Measurements from ENCODE around the gene LAMA2. TPM values are rescaled to one million over a fixed set of nuclear protein-coding genes. Genes with fewer than 3 reads are reported as not detected.

LAMA2 gene
- total RNA-seq, 1 experiment from 2014 or later = 9.7 TPM

DNA sequence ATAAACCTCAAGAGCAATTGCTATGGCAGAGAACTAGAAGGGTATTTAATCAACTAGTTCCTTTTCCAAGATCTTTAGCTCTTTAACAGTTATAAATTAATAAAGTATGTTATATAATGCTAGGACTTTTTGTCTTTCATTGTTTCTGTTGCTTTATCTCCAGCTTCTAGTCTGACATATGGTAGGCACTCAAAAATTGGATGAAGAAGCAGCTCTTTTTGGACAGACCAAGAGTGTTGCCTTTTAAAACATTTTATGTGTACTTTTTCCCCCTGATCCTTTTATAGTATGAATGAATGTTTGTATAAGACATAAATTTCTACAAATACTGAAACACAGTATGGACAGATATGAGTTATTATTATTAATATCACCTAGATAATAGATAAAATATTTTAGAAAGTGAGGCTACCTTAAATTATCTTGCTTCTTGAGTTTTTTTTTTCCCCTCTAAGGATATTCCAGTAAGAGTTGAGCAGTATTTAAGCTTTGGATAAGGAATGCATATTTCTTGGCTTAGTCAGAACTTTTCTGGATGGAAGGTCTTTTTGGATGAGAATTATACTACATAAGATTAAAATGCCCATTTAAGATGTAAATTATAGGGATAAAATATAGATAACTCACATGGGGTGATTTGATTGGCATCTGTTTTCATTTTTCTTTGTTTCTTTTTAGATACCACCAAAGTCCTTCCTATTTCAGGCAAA, 16.6 kb downstream of the LAMA2 start:
- DNase-seq (ENCODE audit: low spot score) = no peak

DNA sequence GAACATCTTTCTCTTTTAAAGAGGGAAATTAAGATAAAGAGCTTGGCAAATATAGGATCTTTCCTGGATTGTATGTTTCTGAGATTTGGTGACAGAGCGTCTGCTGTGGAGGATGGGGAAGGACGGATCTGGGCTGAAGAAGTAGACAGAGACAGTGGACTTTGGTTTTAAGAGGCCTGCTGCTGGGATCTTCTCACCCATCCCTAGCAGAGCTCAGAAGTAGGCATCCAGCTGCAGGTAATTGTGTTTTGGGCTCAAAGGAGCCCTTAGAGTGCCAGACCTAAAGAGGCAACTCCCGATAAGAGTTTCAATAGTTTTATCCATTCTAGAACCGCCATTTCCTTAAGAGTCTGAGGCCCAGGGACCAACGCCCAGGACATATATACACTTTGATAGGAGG, 20.8 kb downstream of the LAMA2 start:
- DNase-seq (ENCODE audit: low spot score) = no peak

DNA sequence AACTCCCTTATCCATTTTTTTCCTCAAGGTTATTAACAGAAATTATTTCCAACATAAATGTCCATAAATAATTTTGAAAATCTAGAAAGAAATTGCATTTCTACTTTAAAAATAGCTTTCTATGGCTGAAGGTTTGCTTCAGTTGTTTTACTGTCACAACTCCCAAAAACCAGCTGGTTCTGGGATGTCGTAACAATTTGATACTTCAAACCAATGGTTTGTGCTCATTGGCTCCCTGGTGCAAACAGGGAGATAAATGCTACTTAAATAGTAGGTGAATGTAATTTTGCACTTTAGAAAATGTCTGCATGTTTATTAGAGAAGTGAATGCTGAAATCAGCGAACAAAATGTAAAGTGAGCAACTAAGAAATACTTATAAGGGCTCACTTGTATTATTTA, 31.1 kb downstream of the LAMA2 start:
- no peak for DNase-seq (ENCODE audit: low spot score)

DNA sequence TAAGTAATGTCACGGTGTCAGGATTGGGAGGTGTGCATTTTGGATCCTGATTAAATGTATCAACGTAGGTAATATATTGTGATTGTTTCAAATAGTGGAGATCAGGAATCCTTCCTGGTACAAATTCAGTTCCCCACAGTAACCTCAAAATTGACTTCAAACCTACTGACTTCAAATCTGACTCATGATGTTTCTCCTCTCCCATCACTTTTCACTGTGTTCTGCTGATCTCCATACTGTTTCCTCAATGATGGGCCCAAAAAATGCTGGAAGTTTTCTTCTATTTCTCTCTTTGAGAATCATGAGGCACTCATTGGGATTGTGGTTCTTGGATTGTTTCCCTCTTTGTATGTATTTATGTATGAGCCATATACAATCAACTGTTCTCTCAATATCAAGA, 35.9 kb downstream of the LAMA2 start:
- no peak for DNase-seq (ENCODE audit: low spot score)

DNA sequence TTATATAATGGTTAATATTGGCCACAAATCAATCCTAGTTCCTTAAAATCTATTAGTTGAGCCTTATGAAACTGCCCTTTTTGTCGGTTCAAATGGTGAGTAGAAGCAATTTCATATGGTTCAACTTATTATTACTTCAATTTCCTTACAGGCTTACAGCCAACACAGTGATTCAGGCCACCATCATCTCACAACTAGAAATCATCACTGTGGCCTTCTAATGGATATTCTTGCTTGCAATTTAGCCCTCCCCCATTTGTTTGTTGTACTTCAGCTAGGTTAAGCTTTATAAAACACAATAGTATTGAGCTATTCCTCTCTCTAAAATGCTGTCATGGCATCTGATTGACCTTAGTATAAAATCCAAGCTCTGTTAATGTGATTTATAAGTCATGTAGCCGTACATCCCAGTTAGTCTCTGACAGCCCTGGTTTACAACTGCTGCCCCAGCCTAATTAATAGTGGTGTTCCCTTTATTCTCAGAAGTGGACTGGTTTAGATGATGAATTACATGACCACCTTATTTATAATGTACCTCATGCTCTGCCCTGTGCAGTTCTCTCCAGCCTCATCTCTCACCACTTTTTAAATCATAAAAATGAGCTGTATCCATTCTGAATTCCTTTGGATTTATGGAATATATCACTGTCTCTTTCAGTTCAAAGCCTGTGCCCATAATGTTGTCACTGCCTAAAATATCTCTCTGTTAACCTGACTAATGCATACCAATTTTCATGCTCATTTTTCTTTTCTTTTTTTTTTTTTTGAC, 36.7 kb downstream of the LAMA2 start:
- no peak for DNase-seq (ENCODE audit: low spot score)

DNA sequence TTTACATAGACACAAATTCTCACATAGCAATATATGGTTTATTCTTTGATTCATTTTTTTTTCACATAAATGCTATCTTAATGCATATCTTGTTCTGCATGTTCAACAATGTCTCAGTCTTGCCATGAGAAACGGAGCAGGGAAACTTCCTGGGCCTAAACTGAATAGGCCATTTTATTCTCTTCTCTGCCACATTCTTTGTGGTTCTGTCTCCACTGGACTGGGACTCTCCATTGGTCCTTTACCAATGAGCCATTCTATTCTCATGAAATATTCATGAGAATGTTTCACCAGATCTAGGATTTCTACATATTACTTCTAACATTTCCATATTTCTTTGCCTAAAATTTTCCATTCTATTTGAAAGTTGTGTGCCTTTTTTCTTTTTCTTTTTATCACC, 42.8 kb downstream of the LAMA2 start:
- DNase-seq (ENCODE audit: low spot score) = no peak

DNA sequence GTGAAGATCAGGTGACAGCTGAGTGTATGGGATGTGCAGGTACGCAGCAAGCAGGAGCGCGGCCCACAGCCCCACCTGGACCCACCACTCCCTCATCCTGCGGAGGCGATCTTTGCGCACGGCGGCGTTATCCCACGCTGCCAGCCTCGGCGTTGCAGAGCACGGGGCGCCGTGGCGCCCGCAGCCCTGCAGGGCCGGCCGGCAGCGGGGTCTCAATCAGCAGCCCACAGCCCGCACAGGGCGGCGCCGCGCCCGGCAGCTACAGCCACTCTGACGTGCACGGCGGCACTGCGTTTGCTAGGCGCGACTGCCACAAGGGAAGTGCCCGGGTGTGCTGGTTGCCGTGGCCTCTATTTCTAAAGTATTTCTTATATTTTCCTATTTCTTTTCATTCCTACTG, 46.9 kb downstream of the LAMA2 start:
- no peak for DNase-seq (ENCODE audit: low spot score)

DNA sequence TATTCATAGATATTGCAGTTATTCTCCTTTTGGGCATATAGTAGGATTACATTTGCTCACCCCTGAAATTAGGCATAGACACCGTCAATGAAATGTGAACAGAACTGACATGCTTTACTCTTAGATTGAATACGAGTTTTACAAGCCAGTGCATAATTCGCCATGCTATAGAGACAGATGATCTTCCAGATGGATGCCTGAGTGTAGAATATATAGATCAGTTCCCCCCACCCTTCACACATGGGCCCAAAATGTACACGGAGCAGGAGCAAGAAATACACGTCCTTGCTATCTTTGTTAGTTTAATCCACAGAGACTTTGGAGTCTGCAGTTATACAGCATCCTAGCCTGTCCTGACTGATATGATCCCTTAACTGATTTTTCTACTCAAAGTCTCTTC, 47.4 kb downstream of the LAMA2 start:
- DNase-seq (ENCODE audit: low spot score) = no peak

DNA sequence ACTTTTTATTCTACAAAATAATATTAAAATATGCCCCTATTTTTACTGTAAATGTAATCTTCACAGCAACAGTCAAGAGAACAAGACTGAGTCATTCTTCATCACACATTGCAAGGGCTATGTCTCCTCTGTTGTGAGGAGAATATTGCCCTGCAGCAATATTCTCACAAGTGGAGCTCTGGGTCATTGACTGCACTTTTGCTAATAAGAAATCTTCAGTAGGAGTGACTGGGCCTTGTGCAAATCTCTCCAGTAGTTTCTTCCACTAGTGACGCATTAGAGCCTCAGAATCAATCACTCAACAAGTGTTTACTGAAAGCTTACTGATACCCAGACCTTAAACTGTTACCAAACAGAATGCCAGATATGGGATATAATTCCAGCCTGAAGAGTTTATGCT, 49.1 kb downstream of the LAMA2 start:
- no peak for DNase-seq (ENCODE audit: low spot score)

DNA sequence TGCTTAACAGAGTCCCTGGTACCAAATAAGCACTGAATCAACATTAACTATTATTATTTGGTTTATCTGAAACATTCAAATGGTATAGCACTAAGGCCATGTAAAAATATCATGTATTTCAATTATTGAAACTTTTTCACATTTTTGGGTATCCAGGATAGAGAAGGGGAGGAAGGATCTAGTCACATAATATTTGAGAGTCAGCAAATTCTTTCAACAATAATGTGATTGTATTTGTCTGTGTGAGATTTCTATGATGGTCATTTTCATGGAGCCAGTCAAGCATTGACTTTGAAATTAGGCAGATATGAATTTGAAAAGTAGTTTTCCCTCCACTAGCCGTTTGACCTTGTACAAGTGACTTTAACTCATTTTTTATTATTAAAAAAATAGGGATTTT, 67.9 kb downstream of the LAMA2 start:
- no peak for DNase-seq (ENCODE audit: low spot score)

DNA sequence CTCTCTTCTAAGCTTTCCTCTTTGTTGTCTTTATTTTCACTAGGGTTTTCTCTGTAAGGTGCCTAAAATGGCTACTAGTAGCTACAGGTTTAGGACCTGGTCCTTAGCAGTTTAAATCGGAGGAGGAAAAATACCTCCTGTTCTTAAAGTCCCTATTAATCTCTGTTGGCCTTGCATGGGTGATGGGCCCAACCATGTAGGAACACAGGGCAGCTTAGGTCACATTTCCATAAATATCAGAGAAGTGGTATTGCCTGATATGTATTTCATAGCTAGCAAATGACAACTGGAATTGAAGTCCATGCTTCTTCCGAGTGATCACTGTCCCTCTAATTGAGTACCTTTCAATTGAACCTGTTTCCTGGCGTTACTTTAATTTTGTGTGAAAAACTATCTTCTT, 70.0 kb downstream of the LAMA2 start:
- no peak for DNase-seq (ENCODE audit: low spot score)

DNA sequence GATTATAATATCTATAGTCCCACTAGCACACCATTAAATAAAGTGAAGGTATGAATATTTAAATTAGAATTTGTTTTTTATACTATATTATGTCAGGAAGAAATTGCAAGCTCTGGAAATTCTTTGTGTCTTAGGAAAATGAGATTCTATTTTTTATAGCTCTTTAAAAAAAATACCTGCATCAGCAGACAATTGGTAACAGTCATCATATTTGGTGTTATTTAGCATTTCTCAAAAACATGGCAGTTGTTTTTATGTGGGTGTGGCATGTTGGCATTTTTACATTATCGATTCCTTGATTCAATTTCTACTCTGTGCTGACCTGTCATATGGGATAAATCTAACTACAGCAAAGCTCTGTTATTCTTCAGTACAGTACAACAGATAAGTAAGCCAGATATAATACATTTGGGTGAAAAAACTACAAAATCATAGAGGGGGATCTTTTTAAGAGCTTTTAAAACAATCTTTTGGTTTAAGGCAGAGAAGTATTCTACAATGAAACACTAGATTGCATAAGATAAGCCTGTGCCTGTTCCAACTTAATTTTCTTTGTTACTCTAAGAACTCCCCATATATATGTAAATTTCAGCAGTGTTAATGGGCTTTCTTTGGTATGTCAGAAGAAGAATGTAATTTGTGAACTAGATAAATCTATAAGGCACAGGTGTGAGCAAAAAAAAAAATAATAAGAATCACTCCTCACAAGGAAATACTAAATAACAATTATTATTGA, 71.5 kb downstream of the LAMA2 start:
- DNase-seq (ENCODE audit: low spot score) = no peak

DNA sequence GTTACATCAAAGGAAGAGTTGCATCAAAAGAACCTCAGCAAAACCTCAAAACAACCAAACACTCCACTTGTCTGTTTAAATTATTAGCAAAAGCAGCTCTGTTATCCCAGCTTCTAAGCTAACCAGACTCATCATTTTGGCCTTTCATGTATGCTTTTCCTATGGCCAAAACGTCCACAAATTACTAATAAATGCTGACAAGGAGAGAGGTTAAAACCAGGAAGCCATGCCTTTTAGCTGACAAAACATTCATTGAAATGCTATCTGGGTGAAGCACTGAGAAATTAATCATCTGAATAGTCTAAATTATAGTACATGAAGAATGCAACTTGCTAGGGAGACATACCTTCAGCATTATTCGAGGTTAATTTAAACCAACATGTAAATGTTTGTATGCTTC, 80.6 kb downstream of the LAMA2 start:
- no peak for DNase-seq (ENCODE audit: low spot score)

DNA sequence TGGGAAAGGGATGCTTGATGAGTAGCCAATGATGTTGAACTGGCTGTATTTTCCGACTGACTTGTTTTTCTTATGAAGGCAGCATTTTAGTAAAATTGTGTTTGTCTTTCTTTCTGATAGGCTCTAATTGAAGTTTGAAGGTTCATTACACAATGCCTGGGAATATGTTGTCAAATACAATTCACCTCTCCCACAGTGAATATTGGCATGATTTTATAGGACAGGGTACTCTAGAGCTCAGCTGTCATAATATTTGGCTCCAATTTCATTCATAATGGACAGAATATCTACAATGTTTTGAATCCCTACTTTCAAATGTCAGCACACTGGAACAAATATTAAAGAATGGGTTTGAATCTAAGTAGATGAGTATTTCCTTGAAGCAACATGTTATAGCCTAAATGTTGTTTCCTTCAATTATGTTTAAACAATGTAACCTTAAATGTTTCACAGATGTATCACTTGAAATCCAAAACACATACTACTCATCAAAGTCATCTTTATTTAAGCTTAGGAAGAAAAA, 81.4 kb downstream of the LAMA2 start:
- no peak for DNase-seq (ENCODE audit: low spot score)

DNA sequence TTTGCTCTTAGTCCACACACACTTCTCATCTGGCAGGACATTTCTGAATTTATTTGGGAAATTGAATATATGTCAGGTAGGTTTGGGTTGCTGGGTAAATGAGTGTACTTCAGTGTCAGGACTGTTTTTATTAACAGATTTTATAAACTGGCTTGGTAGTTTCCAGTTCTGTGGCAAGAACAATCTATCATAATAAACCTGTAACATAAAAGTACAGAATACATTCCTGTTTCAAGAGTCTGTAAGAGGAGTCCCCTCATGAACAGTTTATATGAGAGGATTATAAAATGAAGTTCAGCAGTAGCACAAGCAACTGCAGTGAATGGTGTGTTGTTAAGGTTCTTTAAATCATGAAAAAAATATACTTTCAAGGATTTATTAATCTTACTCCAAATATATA, 81.8 kb downstream of the LAMA2 start:
- no peak for DNase-seq (ENCODE audit: low spot score)

DNA sequence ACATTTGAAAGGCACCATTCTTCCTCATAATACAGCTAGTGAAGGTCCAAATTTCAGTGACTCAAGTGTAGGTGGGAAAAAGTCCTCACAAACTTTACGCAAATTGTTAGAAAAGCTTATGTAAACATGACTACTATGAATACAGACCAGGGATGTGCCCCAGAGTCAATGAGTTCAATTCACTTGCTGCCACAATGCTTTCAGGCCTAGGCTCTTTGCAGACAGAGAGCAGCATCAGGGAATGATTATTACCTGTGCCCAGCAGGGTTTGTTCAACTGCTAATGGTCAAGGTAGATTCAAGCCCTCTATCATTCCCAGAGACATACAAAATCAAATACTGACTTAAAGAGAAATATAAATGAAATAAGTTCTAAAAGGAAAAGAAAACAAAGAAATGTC, 84.0 kb downstream of the LAMA2 start:
- no peak for DNase-seq (ENCODE audit: low spot score)

DNA sequence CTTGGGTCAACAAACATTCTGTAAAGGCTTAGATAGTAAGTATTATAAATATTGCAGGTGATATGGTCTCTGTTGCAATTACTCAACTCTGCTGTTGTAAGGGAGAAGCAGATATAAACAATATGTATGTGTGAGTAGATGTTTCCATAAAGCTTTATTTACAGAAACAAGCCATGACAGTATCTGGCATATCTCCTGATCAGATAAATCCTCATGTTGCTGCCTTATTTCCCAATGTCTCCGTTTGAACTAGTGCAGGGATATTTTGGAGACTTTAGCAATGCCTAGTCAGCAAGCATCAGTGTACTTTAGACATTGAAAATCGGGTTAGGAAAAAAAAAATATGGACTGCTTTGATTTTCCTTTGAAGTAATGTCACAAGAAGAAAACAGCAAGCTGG, 96.1 kb downstream of the LAMA2 start:
- DNase-seq (ENCODE audit: low spot score) = peak; percentile 4

DNA sequence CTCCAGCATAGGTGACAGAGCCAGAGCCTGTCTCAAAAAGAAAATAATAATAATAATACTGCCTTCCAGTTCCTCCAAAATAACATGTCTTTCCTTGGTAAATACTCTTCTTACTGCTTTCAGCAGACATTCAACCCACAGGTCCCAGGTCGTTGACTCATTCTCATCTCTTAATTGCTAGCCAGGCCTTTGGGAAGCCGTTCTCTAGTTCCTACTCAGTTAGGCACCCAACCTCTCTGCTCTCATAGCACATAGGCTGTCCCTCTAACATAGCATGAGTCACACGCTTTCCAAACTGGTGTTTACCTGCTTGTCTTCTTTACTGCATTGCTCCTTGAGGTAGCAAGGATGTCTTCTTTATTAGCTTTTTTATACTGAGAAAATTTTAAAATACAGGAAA, 98.8 kb downstream of the LAMA2 start:
- no peak for DNase-seq (ENCODE audit: low spot score)

DNA sequence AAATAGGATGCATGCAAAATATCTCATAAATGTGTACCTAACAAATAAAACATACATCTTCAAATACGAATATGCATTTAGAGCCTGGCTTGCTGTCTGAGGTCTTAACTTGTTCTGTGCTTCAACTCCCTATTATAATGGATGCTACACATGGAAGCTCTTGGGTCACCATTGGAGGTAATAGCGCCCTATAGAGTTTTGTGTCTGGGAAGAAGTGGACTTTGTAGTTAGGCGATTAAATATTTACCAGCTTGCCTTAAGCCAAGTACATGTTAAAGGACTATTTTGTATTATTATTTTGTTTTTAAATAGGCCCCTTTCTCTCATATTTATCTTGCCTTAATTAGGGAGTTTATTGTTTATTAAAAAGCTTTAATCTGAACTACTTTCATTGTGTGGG, 107.4 kb downstream of the LAMA2 start:
- no peak for DNase-seq (ENCODE audit: low spot score)

DNA sequence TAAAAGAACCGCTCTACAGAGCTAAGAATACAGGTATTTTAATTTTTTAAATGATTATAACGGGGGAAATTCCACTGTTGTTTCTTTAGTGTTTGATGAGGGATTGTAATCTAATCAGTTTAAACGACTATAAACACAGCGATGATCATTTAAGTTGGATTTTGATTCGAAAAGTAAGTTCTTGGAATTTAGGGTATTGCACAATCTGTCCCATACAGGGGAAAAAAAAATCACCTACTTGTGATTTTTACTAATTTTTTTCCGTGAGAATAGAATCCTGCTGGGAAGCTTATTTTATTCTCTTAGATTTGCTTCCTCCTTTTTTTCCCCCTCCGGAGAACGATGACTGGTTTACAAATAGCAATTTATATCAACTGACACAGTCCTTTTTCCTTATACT, 108.0 kb downstream of the LAMA2 start:
- DNase-seq (ENCODE audit: low spot score) = no peak

DNA sequence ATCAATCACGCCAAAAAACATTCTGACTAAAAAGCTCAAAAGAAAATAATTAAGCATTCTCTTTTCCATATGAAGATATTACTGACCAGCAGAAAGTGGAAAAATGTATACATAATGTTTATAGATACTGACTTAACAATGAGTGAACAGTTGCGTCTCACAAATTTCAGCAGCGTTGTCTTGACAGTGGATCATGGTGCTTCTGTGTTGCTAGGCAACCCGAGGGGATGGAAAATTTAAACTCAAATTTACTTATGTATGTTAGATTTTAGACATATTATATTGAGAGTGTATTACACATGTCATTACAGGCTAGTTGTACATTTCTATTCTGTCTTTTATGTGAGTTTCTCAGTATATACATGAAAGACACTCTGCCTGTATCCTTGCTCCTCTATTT, 110.2 kb downstream of the LAMA2 start:
- no peak for DNase-seq (ENCODE audit: low spot score)

DNA sequence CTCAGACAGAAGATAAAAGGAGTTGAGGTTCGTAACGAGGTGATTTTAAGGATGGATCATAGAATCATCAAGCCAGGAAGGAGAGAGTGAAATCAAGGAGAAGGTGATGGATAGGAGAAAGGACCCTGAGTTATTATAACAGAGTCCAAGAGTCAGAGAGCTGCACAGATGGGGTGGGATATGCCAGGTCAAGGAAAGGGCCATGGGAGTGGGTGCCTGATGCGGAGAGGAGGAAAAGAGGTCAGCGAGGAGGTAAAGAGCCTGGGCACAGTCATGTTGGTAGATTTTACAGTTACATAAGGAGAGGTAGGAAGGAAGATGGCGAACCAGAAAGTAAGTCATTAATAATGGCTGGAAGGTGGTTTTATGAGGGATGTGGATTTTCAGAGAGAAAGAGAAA, 114.9 kb downstream of the LAMA2 start:
- no peak for DNase-seq (ENCODE audit: low spot score)

Data from H4 (cell line).